Colon (tissue), 2 donors: ENCODE measurements around the gene NHP2.

Source experiments
- FAIRE-seq: peaks from 2 replicates; lab custom pipeline; 2012; peaks lifted over from hg19 to GRCh38; lab: Jason Lieb, UNC
- donor health status: control.
- donor health status: control.

Gene NHP2

GRCh38 chr5:178174456-178174855, 20.8 kb upstream of the NHP2 start:
- no peak for FAIRE-seq

DNA sequence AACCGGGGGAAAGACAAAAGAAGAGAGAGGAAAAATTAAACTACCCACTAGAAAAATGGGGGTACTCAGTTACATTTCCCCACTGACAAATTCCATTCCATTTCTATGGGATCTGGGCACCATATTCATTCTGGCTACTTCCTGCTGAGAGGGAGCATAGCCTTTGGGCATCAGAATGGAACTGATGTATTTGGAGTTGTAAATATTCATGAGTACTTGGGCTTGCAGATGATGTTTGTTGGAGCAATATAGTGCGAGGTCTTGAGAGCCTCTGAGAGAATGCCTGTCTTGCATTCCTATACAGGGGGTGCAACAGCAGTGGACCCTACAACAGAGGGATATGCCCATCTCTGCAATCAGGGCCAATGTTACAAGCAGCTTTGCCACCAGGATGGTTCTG, 16.8 kb upstream of the NHP2 start:
- no peak for FAIRE-seq

GRCh38 chr5:178165581-178165980, 11.9 kb upstream of the NHP2 start:
- FAIRE-seq = no peak

DNA sequence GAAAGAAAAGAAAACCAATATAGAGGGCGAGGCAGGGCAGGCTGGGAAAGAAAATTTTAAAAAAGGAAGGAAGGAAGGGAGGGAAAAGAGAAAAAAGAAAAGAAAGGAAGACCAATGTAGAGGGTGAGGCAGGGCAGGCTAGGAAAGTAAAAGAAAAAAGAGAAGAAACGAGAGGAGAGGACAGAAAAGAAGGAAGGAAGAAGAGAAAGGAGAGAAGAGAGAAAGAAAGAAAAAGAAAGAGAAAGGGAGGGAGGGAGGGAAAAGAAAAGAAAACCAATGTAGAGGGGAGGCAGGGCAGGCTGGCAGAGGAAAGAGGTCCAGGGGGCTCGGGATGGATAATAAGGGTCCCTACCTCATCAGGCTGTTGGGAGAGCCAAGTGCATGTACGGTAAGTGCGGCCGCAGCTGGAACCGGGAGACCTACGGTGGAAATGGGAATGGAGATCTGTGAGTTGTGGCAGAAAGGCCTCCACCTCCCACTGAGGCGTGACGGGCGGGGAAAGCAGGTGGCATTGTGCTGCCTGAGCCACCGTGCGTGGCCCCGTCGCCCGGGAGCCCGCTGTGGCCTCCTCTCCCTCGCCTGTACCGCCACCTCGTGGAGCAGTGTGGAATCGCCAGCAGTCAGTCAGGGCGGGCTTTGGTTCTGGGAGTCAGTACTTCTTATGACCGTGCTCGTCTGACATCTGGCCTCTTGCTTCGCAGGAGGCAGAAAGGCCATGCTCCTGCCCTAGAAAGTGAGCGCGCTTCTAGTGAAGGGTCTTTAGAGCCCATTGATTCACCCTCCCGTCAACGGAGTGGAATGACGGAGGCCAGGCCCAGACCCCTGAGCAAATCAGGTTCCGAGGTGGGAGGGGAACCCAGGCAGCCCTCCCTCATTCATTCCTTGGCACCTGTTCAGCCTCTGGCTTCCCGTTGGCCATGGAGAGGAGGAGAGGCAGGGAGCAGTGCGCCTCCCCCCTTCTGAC, 10.4 kb upstream of the NHP2 start:
- no peak for FAIRE-seq

DNA sequence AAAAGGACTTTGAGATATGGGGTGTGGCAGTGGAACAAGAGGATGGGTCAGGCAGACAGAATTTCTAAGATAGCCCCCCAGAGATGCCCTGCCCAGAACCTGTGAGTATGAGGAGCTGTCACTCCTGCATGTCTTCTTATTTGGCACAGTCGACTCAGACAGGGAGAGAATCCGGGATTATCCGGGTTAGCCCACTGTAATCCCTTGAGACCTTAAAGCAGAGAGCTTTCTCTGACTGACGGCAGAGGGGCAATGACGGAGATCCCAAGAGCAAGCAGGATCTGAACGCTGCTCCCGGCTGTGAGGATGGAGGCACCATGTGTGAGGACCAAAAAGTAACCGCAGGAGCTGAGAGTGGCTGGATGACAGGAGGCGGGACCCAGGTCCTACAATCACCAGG, 8.8 kb upstream of the NHP2 start:
- FAIRE-seq = no peak

- FAIRE-seq = no peak
Observed at GRCh38 chr5:178160176-178160575, 6.5 kb upstream of the NHP2 start.

DNA sequence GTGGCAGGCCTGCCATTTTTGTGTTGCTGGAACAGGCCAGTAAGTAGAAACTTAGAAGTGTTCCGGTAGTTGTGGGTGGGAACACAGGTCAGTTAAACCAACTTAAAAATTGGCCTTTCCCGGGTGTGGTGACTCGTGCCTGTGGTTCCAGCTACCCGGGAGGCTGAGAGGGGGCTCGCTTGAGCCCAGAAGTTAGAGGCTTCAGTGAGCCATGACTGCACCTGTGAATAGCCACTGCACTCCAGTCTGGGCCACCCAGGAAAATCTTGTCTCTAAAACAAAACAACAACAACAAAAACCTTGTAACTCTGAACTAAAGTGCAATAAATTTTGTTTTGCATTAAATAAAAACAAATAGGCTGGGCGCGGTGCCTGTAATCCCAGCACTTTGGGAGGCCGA, 1.4 kb upstream of the NHP2 start:
- no peak for FAIRE-seq

DNA sequence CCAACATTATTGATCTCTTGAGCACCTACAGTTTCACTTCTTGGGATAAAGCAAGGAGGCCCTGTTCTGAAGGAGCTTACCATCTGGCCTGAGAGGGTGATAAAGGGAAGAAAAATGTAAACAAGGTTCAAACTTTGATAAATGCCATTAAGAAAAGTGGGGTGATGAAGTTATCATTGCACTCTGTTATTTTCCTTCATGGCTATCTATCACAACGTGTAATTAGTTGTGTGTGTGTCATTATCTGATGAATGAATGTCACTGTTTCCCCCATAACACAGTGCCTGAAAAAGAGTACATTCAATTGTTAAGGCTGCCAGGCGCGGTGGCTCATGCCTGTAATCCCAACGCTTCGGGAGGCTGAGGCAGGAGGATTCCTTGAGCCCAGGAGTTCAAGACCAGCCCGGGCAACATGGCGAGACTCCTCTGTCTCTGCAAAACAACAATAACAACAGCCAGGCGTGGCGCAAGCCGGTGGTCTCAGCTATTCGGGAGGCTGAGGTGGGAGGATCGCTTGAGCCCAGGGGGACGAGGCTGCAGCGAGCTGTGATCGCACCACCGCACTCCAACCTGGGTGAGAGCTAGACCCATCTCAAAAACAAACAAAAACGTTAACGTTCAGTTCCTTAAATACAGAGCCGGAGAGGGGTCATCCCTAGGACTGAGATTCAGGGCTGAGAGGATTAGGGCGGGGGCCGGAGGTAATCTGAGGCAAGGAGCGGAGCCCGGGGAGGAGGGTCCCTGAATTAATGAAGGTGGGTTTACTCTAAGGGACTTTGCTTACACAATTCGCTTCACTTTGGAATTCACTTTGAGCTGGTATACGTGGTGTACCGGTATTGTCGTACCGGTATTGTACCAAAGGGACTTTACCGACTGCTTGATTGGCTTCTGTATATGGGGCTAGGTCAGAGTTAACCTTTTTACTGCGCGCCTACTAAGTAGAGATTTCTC, 917 bp downstream of the NHP2 start:
- no peak for FAIRE-seq

DNA sequence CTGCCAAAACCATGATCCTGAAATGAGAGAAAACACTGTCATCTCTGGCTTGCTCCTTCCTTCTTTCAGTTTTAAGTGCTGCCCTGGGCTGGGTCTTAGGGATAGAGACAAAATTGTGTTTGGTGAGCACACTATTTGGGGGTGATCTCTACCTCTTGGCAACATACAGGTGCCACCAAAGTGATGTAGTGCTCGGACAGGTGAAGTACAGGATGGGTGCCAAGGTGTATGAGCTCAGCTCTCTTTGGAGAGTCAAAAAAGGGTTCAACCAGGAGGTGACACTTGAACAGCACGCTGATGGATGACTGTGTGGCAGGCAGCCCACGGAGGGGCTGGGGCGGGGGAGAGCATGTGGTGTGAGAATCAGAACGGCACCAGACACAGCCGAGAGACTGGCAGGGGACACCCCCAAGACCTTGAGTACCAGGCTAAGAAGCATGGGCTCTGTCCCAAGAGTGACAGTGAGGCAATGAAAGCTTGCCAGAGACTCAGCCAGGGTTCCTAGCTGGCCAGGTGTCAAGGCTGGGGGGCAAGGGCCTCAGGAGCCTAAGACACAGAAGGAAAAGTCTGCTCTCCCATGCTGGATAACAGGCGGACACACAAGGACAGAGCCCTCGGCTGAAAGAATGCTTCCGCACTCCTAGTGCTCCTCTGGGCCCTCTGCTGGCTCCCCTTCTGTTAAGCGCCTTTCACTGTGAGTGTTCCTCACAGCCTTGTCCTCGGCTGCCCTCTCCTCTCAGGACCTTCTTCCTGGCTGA, 2.5 kb downstream of the NHP2 start:
- no peak for FAIRE-seq

- FAIRE-seq = no peak
Observed at GRCh38 chr5:178149199-178149932, 4.3 kb downstream of the NHP2 start.

GRCh38 chr5:178147406-178147805, 6.3 kb downstream of the NHP2 start:
- FAIRE-seq = no peak

- no peak for FAIRE-seq
Observed at GRCh38 chr5:178145965-178146820, 7.5 kb downstream of the NHP2 start.

- no peak for FAIRE-seq
Observed at GRCh38 chr5:178143901-178144300, 9.8 kb downstream of the NHP2 start.

- no peak for FAIRE-seq
Observed at GRCh38 chr5:178143246-178143645, 10.4 kb downstream of the NHP2 start.

DNA sequence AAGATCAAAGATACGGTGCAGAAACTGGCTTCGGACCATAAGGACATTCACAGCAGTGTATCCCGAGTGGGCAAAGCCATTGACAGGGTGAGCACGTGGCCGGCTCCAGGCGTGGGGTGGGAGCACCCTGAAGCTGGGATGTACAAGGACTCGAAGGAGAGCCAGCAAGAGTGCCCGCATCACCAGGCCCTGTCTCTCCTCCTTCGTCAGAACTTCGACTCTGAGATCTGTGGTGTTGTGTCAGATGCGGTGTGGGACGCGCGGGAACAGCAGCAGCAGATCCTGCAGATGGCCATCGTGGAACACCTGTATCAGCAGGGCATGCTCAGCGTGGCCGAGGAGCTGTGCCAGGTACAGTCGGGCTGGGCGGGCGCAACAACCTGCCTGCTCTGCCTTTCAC, 11.0 kb downstream of the NHP2 start:
- no peak for FAIRE-seq

- FAIRE-seq = no peak
Observed at GRCh38 chr5:178141550-178141949, 12.1 kb downstream of the NHP2 start.

DNA sequence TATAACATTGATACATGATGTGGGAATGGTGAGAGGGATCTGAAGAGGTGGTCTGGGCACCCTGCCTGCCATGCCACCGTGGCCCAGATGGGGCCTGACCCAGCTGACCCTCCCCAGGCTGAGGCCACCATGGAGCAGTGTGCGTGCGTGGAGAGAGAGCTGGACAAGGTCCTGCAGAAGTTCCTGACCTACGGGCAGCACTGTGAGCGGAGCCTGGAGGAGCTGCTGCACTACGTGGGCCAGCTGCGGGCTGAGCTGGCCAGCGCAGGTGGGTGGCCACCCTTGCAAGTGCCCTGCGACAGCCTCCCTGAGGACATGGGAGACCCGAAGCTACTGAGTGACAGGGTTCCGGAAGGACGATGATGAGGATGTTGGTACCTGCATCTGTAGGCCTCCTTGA, 15.7 kb downstream of the NHP2 start:
- no peak for FAIRE-seq

- FAIRE-seq = no peak
Observed at GRCh38 chr5:178136990-178137389, 16.7 kb downstream of the NHP2 start.

GRCh38 chr5:178131446-178131996, 22.2 kb downstream of the NHP2 start:
- FAIRE-seq = no peak
